Measurements from ENCODE around the gene PLPPR3. TPM values are rescaled to one million over a fixed set of nuclear protein-coding genes. Genes with fewer than 3 reads are reported as not detected.

Gene PLPPR3
- total RNA-seq, 1 donor from 2014 or later, result not detected

DNA sequence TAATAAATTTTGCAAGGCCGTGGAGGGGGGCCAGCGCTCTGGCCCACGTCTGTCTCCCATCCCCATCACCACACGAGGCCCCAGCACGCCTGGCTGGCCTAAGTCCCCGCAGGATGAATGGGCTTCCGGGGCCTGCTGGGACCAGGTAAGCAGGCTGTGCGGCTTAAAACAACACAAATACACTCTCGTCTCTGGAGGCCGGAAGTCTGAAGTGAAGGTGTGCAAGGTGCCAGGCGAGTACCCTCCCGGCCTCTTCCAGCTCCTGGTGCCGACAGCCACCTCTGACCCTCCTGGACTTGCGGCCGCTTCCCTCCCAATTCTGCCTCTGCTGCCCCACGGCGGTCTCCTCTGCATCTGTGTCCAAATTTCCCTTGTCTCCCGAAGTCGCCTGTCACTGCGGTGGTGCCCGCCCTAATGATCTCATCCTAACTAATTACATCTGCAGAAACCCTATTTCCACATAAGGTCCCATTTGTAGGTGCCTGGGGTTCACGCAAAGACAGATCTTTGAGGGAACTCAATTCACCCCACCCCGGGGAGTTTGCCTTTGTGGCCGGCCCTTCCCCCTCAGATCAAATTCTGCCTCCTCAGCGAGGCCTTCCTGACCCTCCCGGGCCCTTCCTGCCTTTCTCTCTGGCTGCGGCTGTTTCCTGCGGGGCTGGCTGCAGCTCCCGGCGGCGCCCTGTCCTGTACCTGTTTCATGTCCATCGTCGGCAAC lies 32.6 kb downstream of the PLPPR3 start:
- H3K27ac ChIP-seq, result peak overlapping the region; percentile 61

DNA sequence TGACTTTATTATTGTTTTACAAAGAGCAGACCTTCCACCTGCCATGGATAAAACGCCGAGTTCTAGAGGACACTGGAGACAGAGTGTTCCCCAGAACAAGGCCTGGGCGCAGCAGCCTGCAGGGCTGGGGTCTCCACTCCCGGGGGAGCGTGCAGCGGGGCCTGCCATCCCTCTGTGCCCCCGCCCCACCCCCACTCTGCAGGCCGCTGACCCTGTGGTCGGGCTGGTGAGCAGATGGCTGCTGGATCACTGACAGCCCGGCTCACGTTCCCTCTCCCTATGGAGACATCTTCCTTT lies 33.1 kb downstream of the PLPPR3 start:
- Histone ChIP-seq H3K36me3 (no peaks in the 10 kb centered on the region), H3K27me3 (no peaks in the 10 kb centered on the region), H3K9me3 (no peaks in the 10 kb centered on the region), H3K4me1 (peaks cover 17% of the 10 kb centered on the region), H3K27ac (peak overlapping the region; percentile 61), H3K4me3 (no peak overlapping the region)
- no peak for DNase-seq (ENCODE audit: extremely low spot score in 2 of 2)
- intact Hi-C loops (cut with DNase I), result no loop called here
- TF ChIP-seq CTCF (IDR thresholded peaks at IDR 0.05) (no peak), POLR2A (IDR thresholded peaks at IDR 0.05) (no peak), POLR2AphosphoS5 (IDR thresholded peaks at IDR 0.05; ENCODE audit: insufficient read depth in 1 of 2, low read depth in 1 of 2) (no peak)

More for the DNA sequence above, 32.6 kb downstream of the PLPPR3 start:
- Histone ChIP-seq H3K4me3 (no peak overlapping the region), H3K27me3 (no peaks in the 10 kb centered on the region), H3K9me3 (no peaks in the 10 kb centered on the region), H3K4me1 (peaks cover 17% of the 10 kb centered on the region), H3K36me3 (no peaks in the 10 kb centered on the region)
- intact Hi-C loops (cut with DNase I), result no loop called here
- no peak for TF ChIP-seq POLR2A (IDR thresholded peaks at IDR 0.05)
- peak in 1 of 2 donors; percentile 32 for TF ChIP-seq POLR2AphosphoS5 (IDR thresholded peaks at IDR 0.05; ENCODE audit: insufficient read depth in 1 of 2, low read depth in 1 of 2)
- TF ChIP-seq CTCF (IDR thresholded peaks at IDR 0.05), result no peak
- DNase-seq (ENCODE audit: extremely low spot score in 2 of 2), result no peak

GRCh38 chr19:787536-787935 lies 34.2 kb downstream of the PLPPR3 start:
- peaks cover 24% of the 10 kb centered on the region for H3K4me1 ChIP-seq
- no peaks in the 10 kb centered on the region for H3K27me3 ChIP-seq
- H3K9me3 ChIP-seq, result no peaks in the 10 kb centered on the region
- intact Hi-C loops (cut with DNase I), result no loop called here
- TF ChIP-seq POLR2AphosphoS5 (IDR thresholded peaks at IDR 0.05; ENCODE audit: insufficient read depth in 1 of 2, low read depth in 1 of 2), result no peak
- TF ChIP-seq CTCF (IDR thresholded peaks at IDR 0.05), result no peak
- no peak for TF ChIP-seq POLR2A (IDR thresholded peaks at IDR 0.05)
- no peak overlapping the region for H3K27ac ChIP-seq
- no peak for DNase-seq (ENCODE audit: extremely low spot score in 2 of 2)
- no peak overlapping the region for H3K4me3 ChIP-seq
- no peaks in the 10 kb centered on the region for H3K36me3 ChIP-seq

- H3K36me3 ChIP-seq, result no peaks in the 10 kb centered on the region
- H3K9me3 ChIP-seq, result no peaks in the 10 kb centered on the region
- H3K4me3 ChIP-seq, result no peak overlapping the region
- no peak for DNase-seq (ENCODE audit: extremely low spot score in 2 of 2)
- intact Hi-C loops (cut with DNase I), result no loop called here
- H3K27me3 ChIP-seq, result no peaks in the 10 kb centered on the region
- H3K4me1 ChIP-seq, result peaks cover 27% of the 10 kb centered on the region
- no peak overlapping the region for H3K27ac ChIP-seq
- TF ChIP-seq CTCF (IDR thresholded peaks at IDR 0.05), result no peak
- TF ChIP-seq POLR2A (IDR thresholded peaks at IDR 0.05), result no peak
- TF ChIP-seq POLR2AphosphoS5 (IDR thresholded peaks at IDR 0.05; ENCODE audit: insufficient read depth in 1 of 2, low read depth in 1 of 2), result no peak
Observed at GRCh38 chr19:784541-784940, 37.2 kb downstream of the PLPPR3 start.

DNA sequence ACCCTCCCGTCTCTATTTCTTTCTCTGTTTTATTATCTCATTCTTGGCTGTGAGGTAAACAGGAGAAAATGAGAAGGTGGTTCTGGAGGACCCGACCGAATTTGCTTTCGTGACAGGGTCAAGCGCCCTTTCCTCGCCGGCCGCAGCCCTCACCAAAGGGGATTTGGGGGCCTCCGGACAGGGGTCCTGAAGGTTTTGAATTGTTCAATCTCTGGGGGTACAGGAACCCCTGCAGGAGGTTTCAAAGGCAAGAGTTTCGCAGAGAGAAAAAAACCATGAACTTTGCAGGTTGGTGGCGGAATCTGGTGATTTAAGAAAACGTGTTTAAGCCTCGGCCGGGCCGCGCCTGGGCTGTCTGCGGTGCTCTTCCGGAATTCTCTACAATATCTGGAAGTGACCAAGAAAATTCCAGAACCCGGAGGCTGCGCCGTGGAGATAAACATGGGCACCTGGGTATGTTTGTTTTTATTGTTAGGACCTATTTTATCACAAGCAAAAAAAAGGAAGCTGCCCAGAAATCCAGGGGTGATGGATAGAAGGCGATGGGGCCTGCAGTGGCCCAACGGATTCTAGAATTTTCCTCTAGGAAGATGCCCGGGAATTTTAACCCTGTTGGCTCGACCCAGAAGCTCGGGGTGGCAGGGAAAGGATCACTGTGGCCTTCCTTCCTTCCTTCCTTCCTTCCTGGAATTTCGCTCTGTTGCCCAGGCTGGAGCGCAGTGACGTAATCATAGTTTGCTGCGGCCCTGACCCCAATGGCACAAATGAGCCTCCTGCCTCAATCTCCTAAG lies 38.7 kb downstream of the PLPPR3 start:
- no peaks in the 10 kb centered on the region for H3K27me3 ChIP-seq
- H3K36me3 ChIP-seq, result no peaks in the 10 kb centered on the region
- no peaks in the 10 kb centered on the region for H3K9me3 ChIP-seq
- no peak for DNase-seq (ENCODE audit: extremely low spot score in 2 of 2)
- peaks cover 16% of the 10 kb centered on the region for H3K4me1 ChIP-seq
- intact Hi-C loops (cut with DNase I), result no loop called here
- H3K27ac ChIP-seq, result peak overlapping the region; percentile 27
- no peak for TF ChIP-seq POLR2A (IDR thresholded peaks at IDR 0.05)
- TF ChIP-seq POLR2AphosphoS5 (IDR thresholded peaks at IDR 0.05; ENCODE audit: insufficient read depth in 1 of 2, low read depth in 1 of 2), result no peak
- TF ChIP-seq CTCF (IDR thresholded peaks at IDR 0.05), result no peak
- H3K4me3 ChIP-seq, result peak overlapping the region in 1 of 2 donors; percentile 11

Data from vagina (tissue), 2 donors.